Endodermal cell (in vitro differentiated cells): ENCODE measurements around the gene INTS3. TPM values are rescaled to one million over a fixed set of nuclear protein-coding genes. Genes with fewer than 3 reads are reported as not detected.
"Not testable (repeated sequence)": the region's sequence is repeated elsewhere in the genome, so short reads cannot be mapped to it uniquely, and the experiment has no call there.

ENCODE experiments used
- DNase-seq: peaks from one replicate; pipeline ENCODE4 v3.0.0-alpha.2; 2017
- H3K27ac ChIP-seq: 2 replicates; pipeline ENCODE4 v1.5.1; 2013; ENCODE audit warnings: mild to moderate bottlenecking, low read depth, low read length, moderate library complexity
- H3K27me3 ChIP-seq: 2 replicates; pipeline ENCODE4 v1.6.1; 2013; ENCODE audit warnings: mild to moderate bottlenecking, low read length, moderate library complexity; ENCODE audit not compliant: insufficient read depth, control insufficient read depth, poor library complexity, severe bottlenecking
- H3K36me3 ChIP-seq: 2 replicates; pipeline ENCODE4 v1.7.0; 2013; ENCODE audit warnings: mild to moderate bottlenecking, low read length, moderate library complexity; ENCODE audit not compliant: control insufficient read depth, insufficient read depth
- H3K4me1 ChIP-seq: one replicate; pipeline ENCODE4 v1.7.0; 2013; ENCODE audit warnings: low read length; ENCODE audit not compliant: control insufficient read depth, insufficient read depth
- H3K4me3 ChIP-seq: 2 replicates; pipeline ENCODE4 v1.5.1; 2013; ENCODE audit warnings: mild to moderate bottlenecking, low read length, moderate library complexity
- H3K9ac ChIP-seq: 2 replicates; pipeline ENCODE4 v1.6.1; 2013; ENCODE audit warnings: mild to moderate bottlenecking, low read length, moderate library complexity; ENCODE audit not compliant: poor library complexity, severe bottlenecking; ENCODE audit errors: extremely low read depth
- H3K9me3 ChIP-seq: 2 replicates; pipeline ENCODE4 v1.6.1; 2013; ENCODE audit warnings: mild to moderate bottlenecking, low read length, moderate library complexity; ENCODE audit not compliant: control insufficient read depth
- H3K27ac Mint-ChIP-seq: 2 replicates; pipeline ENCODE4 v1.8.0; 2020; ENCODE audit warnings: mixed read lengths
- H3K27me3 Mint-ChIP-seq: 2 replicates; pipeline ENCODE4 v1.8.0; 2021; ENCODE audit warnings: mild to moderate bottlenecking, mixed read lengths; ENCODE audit not compliant: insufficient read depth
- H3K36me3 Mint-ChIP-seq: 2 replicates; pipeline ENCODE4 v1.8.0; 2020; ENCODE audit warnings: low read depth, mixed read lengths
- H3K4me1 Mint-ChIP-seq: 2 replicates; pipeline ENCODE4 v1.8.0; 2020; ENCODE audit warnings: mixed read lengths
- H3K4me3 Mint-ChIP-seq: 2 replicates; pipeline ENCODE4 v1.8.0; 2020; ENCODE audit warnings: mild to moderate bottlenecking, moderate library complexity, mixed read lengths
- H3K9me3 Mint-ChIP-seq: 2 replicates; pipeline ENCODE4 v1.8.0; 2020; ENCODE audit warnings: mild to moderate bottlenecking, mixed read lengths
- WGBS, 2 experiments: methylation state at CpG; one replicate each; pipeline versions ENCODE4 v1.1.5 to v1.1.7; 2013; ENCODE audit warnings: missing lambda C conversion rate in 2 of 2, mixed read lengths in 1 of 2; ENCODE audit not compliant: insufficient coverage in 1 of 2, insufficient read length in 1 of 2; 5-methylcytosine and 5-hydroxymethylcytosine counted together
- total RNA-seq, 2 donors: library from RNA; stranded (reverse); fragmentation: NEBNext Ultra II Directional in 1 of 2; extraction: Animal tissue kit (Norgen Biotek cat#: 25700) in 1 of 2; gene quantifications; 2 replicates in 1 of 2; 3 replicates in 1 of 2; pipeline ENCODE4 v1.2.1, GENCODE V29; 2021
- TF ChIP-seq, protein P1 (sequence below): fragments of 200-600 bp; sonication (generic); conservative IDR thresholded peaks from 2 replicates; pipeline ENCODE4 v1.5.0; 2021; ENCODE audit warnings: antibody characterized with exemption, mild to moderate bottlenecking

Gene INTS3
- total RNA-seq, 2 donors from 2014 or later = 94.4 to 117 TPM

DNA sequence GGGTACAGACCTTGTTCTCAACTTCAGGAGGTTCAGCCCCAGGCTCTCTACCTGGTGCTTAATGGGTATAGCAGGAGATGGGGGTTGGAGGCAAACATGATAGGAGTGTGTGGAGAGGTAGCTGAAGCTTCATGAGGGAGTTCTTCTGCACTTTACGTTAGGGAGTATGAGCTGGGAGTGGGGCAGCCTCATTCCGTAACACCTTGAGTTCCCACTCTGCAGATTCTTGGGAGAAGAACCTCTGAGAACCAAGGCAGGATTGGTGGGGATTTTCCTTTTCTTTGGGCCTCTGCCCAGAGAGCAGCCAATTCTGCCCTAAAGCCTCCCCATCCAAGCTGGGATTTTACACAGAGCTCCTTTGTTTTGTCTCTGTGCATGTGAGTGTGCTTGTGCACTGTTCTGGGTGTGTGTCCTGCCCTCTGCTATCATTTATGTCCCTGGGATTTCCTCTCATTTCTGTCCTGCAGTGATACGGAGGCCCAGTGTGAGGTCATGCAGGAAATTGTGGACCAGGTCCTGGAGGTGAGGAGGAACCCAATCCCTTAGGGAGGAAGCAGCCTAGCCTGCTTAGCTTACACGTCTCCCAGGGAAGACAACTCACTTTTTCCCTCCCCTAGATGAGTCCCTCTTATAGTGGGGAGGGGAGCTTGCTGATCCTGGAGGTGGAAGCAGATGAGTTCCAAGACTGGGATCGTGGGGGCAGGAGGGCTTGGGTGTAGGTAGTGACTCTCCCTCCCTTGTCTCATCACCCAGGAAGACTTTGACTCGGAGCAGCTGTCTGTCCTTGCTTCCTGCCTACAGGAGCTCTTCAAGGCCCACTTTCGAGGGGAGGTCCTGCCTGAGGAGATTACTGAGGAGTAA is 35.7 kb downstream of the INTS3 start:
- TF ChIP-seq, protein P1, sequence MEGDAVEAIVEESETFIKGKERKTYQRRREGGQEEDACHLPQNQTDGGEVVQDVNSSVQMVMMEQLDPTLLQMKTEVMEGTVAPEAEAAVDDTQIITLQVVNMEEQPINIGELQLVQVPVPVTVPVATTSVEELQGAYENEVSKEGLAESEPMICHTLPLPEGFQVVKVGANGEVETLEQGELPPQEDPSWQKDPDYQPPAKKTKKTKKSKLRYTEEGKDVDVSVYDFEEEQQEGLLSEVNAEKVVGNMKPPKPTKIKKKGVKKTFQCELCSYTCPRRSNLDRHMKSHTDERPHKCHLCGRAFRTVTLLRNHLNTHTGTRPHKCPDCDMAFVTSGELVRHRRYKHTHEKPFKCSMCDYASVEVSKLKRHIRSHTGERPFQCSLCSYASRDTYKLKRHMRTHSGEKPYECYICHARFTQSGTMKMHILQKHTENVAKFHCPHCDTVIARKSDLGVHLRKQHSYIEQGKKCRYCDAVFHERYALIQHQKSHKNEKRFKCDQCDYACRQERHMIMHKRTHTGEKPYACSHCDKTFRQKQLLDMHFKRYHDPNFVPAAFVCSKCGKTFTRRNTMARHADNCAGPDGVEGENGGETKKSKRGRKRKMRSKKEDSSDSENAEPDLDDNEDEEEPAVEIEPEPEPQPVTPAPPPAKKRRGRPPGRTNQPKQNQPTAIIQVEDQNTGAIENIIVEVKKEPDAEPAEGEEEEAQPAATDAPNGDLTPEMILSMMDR = no peak
- WGBS, 2 experiments = 89 to 95% methylated on average over 3 to 6 of the region's 7 CpGs
- no peak overlapping the region for H3K4me3 ChIP-seq
- peaks cover 92% of the 10 kb centered on the region for H3K36me3 ChIP-seq
- Mint-ChIP-seq H3K9me3 (no peaks in the 10 kb centered on the region), H3K27me3 (no peaks in the 10 kb centered on the region), H3K36me3 (peaks cover 86% of the 10 kb centered on the region), H3K27ac (no peak overlapping the region), H3K4me1 (no peaks in the 10 kb centered on the region), H3K4me3 (no peak overlapping the region)
- no peak overlapping the region for H3K27ac ChIP-seq
- no peak for DNase-seq
- no peak overlapping the region for H3K9ac ChIP-seq
- H3K4me1 ChIP-seq = no peaks in the 10 kb centered on the region
- no peaks in the 10 kb centered on the region for H3K9me3 ChIP-seq
- no peaks in the 10 kb centered on the region for H3K27me3 ChIP-seq

DNA sequence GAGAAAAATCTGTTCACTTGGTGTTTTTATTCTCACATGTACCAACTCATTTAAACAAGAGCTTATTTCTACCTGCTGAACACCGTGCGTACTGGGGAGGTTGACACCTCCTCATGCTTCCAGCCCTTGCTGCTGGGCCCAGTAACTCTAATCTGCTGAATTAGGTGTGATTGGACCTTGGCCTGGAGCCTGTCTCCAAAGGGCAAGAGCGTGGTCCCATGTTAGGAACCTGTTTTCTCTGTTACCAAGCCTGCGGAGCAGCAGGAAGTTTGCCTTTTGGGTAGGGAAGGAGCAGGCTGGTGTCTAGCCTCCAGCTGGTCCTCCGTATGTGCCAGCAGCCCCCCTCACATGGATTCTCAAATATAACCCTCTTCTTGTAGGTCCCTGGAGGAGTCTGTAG is 36.5 kb downstream of the INTS3 start:
- H3K4me1 ChIP-seq = no peaks in the 10 kb centered on the region
- H3K27me3 ChIP-seq = no peaks in the 10 kb centered on the region
- no peak overlapping the region for H3K27ac ChIP-seq
- no peaks in the 10 kb centered on the region for H3K9me3 ChIP-seq
- no peak overlapping the region for H3K4me3 ChIP-seq
- H3K9ac ChIP-seq = no peak overlapping the region
- DNase-seq = no peak
- Mint-ChIP-seq H3K27ac (no peak overlapping the region), H3K4me3 (no peak overlapping the region), H3K4me1 (no peaks in the 10 kb centered on the region), H3K27me3 (no peaks in the 10 kb centered on the region), H3K9me3 (no peaks in the 10 kb centered on the region), H3K36me3 (peaks cover 87% of the 10 kb centered on the region)
- TF ChIP-seq, protein P1 = no peak
- 93 to 100% methylated on average over 4 to 5 of the region's 5 CpGs for WGBS, 2 experiments
- H3K36me3 ChIP-seq = peaks cover 92% of the 10 kb centered on the region

DNA sequence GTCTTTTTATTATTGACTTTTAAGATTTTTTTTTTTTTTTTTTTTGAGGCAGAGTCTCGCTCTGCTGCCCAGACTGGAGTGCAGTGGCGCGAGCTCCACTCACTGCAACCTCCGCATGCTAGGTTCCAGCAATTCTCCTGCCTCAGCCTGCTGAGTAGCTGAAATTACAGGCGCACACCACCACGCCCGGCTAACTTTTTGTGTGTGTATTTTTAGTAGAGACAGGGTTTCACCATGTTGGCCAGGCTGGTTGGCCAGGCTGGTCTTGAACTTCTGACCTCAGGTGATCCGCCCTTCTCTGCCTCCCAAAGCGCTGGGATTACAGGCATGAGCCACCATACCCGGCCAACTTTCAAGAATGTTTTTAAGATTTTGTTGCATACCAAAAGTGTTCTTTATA is 38.8 kb downstream of the INTS3 start:
- not testable (repeated sequence) for DNase-seq, H3K4me3 Mint-ChIP-seq, H3K27ac ChIP-seq, H3K9me3 ChIP-seq, H3K9me3 Mint-ChIP-seq, H3K4me1 Mint-ChIP-seq, H3K4me1 ChIP-seq, H3K27me3 Mint-ChIP-seq, H3K9ac ChIP-seq, H3K4me3 ChIP-seq, H3K27ac Mint-ChIP-seq, H3K27me3 ChIP-seq
- peaks cover 76% of the 10 kb centered on the region for H3K36me3 Mint-ChIP-seq
- peaks cover 90% of the 10 kb centered on the region for H3K36me3 ChIP-seq
- WGBS, 2 experiments = 96 to 97% methylated on average over 5 to 10 of the region's 10 CpGs
